ENCODE data around the gene ACOXL. TPM values are rescaled to one million over a fixed set of nuclear protein-coding genes. Genes with fewer than 3 reads are reported as not detected.

ACOXL gene
- total and polyA plus RNA-seq, 10 of the 15 experiments (the other 5 are each of a cell fraction or from before 2014, with no cell fraction given) = 0.05 to 1.3 (median 0.71) TPM

DNA sequence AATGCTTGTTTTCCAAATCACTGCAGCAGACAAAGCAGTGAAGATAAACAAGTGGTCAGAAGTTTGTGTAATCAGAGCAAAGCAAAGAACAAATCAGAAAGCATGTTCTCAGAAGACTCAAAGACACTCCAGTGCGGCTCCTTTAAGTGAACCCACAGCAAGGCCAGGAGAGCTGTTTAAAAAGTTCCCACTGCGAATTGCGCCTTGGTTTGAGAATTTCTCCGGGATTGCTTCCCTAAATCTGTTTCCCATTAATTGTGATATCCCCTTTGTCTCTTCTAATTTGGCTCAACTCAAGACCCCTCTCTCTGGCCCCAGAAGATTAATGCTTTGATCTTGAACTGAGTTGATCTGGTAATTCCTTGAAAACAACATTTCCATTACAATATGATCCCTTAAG, 265.9 kb downstream of the ACOXL start:
- intact Hi-C loops (cut with micrococcal nuclease; ENCODE audit: unreplicated experiment) (no loop called here), in situ Hi-C loops (cut with MboI) (no loop called here)
- Histone ChIP-seq H3K4me3 (no peak overlapping the region), H3K9ac (ENCODE audit: control insufficient read depth, insufficient read depth, low read length) (no peak overlapping the region), H3K9me3 (replicated peaks; ENCODE audit: control insufficient read depth, insufficient read depth, low read length) (no peaks in the 10 kb centered on the region; the same call in 2 of the 3 replicates), H3K36me3 (ENCODE audit: control insufficient read depth in 2 of 2, insufficient read depth in 2 of 2, low read length in 1 of 2) (no peaks in the 10 kb centered on the region), H3K27ac (ENCODE audit: control insufficient read depth, insufficient read depth) (no peak overlapping the region), H2AFZ (ENCODE audit: control insufficient read depth, low read depth, low read length) (no peak overlapping the region), H3K4me1 (ENCODE audit: control insufficient read depth, insufficient read depth, low read length) (no peaks in the 10 kb centered on the region), H3K4me2 (ENCODE audit: control insufficient read depth, insufficient read depth) (no peak overlapping the region), H3K79me2 (ENCODE audit: control insufficient read depth, insufficient read depth, low read length) (no peaks in the 10 kb centered on the region), H4K20me1 (ENCODE audit: control insufficient read depth, insufficient read depth) (no peaks in the 10 kb centered on the region), H3K27me3 (replicated peaks in 1 of 2; ENCODE audit: control insufficient read depth in 2 of 2, insufficient read depth in 2 of 2, low read length in 1 of 2) (no peaks in the 10 kb centered on the region)
- no TSS peak for BruUV-seq (replicated peaks)
- RAD21 ChIA-PET (ENCODE audit: unreplicated experiment) = no interaction called here
- SMC1A ChIA-PET (ENCODE audit: uncharacterized antibody, unreplicated experiment) = interaction anchor here (1.1 kb wide), 1 partner anchor 39 kb away, joined by 3 read pairs; no protein-coding TSS in a partner anchor
- FAIRE-seq (no peak), DNase-seq (ENCODE audit: low read depth, low spot score) (no peak), ATAC-seq (no peak)
- CTCF ChIA-PET = interaction anchor here (0.6 kb wide), 1 partner anchor 45 kb away, joined by 3 read pairs; no protein-coding TSS in a partner anchor
- TF ChIP-seq, protein P1, sequence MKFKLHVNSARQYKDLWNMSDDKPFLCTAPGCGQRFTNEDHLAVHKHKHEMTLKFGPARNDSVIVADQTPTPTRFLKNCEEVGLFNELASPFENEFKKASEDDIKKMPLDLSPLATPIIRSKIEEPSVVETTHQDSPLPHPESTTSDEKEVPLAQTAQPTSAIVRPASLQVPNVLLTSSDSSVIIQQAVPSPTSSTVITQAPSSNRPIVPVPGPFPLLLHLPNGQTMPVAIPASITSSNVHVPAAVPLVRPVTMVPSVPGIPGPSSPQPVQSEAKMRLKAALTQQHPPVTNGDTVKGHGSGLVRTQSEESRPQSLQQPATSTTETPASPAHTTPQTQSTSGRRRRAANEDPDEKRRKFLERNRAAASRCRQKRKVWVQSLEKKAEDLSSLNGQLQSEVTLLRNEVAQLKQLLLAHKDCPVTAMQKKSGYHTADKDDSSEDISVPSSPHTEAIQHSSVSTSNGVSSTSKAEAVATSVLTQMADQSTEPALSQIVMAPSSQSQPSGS (IDR thresholded peaks at IDR 0.05; ENCODE audit: low read length) = no peak
- TF ChIP-seq, protein P2, sequence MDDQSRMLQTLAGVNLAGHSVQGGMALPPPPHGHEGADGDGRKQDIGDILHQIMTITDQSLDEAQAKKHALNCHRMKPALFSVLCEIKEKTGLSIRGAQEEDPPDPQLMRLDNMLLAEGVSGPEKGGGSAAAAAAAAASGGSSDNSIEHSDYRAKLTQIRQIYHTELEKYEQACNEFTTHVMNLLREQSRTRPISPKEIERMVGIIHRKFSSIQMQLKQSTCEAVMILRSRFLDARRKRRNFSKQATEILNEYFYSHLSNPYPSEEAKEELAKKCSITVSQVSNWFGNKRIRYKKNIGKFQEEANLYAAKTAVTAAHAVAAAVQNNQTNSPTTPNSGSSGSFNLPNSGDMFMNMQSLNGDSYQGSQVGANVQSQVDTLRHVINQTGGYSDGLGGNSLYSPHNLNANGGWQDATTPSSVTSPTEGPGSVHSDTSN (IDR thresholded peaks at IDR 0.05; ENCODE audit: insufficient replicate concordance, low read depth, low read length) = no peak
- TF ChIP-seq, protein P3, sequence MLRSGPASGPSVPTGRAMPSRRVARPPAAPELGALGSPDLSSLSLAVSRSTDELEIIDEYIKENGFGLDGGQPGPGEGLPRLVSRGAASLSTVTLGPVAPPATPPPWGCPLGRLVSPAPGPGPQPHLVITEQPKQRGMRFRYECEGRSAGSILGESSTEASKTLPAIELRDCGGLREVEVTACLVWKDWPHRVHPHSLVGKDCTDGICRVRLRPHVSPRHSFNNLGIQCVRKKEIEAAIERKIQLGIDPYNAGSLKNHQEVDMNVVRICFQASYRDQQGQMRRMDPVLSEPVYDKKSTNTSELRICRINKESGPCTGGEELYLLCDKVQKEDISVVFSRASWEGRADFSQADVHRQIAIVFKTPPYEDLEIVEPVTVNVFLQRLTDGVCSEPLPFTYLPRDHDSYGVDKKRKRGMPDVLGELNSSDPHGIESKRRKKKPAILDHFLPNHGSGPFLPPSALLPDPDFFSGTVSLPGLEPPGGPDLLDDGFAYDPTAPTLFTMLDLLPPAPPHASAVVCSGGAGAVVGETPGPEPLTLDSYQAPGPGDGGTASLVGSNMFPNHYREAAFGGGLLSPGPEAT (IDR thresholded peaks at IDR 0.05; ENCODE audit: low read depth) = no peak
- no peak for TF ChIP-seq HDAC6 (IDR thresholded peaks at IDR 0.05; ENCODE audit: unreplicated experiment)
- TF ChIP-seq ATF7 (IDR thresholded peaks at IDR 0.05; ENCODE audit: low read depth) = no peak
- TF ChIP-seq SMAD5 (IDR thresholded peaks at IDR 0.05; ENCODE audit: low read depth) = no peak
- no peak for TF ChIP-seq HDAC2 (IDR thresholded peaks at IDR 0.05)
- TF ChIP-seq, protein P4, sequence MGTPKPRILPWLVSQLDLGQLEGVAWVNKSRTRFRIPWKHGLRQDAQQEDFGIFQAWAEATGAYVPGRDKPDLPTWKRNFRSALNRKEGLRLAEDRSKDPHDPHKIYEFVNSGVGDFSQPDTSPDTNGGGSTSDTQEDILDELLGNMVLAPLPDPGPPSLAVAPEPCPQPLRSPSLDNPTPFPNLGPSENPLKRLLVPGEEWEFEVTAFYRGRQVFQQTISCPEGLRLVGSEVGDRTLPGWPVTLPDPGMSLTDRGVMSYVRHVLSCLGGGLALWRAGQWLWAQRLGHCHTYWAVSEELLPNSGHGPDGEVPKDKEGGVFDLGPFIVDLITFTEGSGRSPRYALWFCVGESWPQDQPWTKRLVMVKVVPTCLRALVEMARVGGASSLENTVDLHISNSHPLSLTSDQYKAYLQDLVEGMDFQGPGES (IDR thresholded peaks at IDR 0.05) = no peak
- TF ChIP-seq RAD21 (IDR thresholded peaks at IDR 0.05; ENCODE audit: insufficient read depth, low read depth, low read length) = no peak
- TF ChIP-seq, protein P5, sequence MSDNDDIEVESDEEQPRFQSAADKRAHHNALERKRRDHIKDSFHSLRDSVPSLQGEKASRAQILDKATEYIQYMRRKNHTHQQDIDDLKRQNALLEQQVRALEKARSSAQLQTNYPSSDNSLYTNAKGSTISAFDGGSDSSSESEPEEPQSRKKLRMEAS (IDR thresholded peaks at IDR 0.05; ENCODE audit: low read depth, low read length) = no peak
- no peak for TF ChIP-seq RAD51 (IDR thresholded peaks at IDR 0.05)
- TF ChIP-seq CBX3 (IDR thresholded peaks at IDR 0.05; ENCODE audit: borderline replicate concordance, low read depth) = no peak
- POLR2A ChIA-PET = no interaction called here
- WGBS (ENCODE audit: insufficient coverage, insufficient replicate concordance, low lambda C conversion rate, missing lambda C conversion rate) = 67% methylated on average over 4 of the region's 4 CpGs

All from GM12878 (cell line).